Glutamatergic neuron (in vitro differentiated cells): Measurements from ENCODE around the gene TEX29. TPM values are rescaled to one million over a fixed set of nuclear protein-coding genes. Genes with fewer than 3 reads are reported as not detected.

Source experiments
- DNase-seq: peaks from one replicate; pipeline ENCODE4 v3.0.0; 2022
- H3K27ac Mint-ChIP-seq: one replicate; pipeline ENCODE4 v1.8.0; 2020; ENCODE audit warnings: mild to moderate bottlenecking, mixed read lengths, inconsistent platforms; ENCODE audit not compliant: unreplicated experiment
- H3K27me3 Mint-ChIP-seq: one replicate; pipeline ENCODE4 v1.8.0; 2020; ENCODE audit warnings: mild to moderate bottlenecking, moderate library complexity, mixed read lengths, inconsistent platforms; ENCODE audit not compliant: unreplicated experiment
- H3K36me3 Mint-ChIP-seq: one replicate; pipeline ENCODE4 v1.8.0; 2020; ENCODE audit warnings: mild to moderate bottlenecking, mixed read lengths, inconsistent platforms; ENCODE audit not compliant: unreplicated experiment
- H3K4me1 Mint-ChIP-seq: one replicate; pipeline ENCODE4 v1.8.0; 2020; ENCODE audit warnings: mild to moderate bottlenecking, low read depth, mixed read lengths, inconsistent platforms; ENCODE audit not compliant: unreplicated experiment
- H3K4me3 Mint-ChIP-seq: one replicate; pipeline ENCODE4 v1.8.0; 2020; ENCODE audit warnings: mild to moderate bottlenecking, mixed read lengths, inconsistent platforms; ENCODE audit not compliant: unreplicated experiment
- H3K9me3 Mint-ChIP-seq: one replicate; pipeline ENCODE4 v1.8.0; 2020; ENCODE audit warnings: mild to moderate bottlenecking, moderate library complexity, mixed read lengths, inconsistent platforms; ENCODE audit not compliant: unreplicated experiment
- total RNA-seq: library from RNA; stranded (reverse); fragmentation: NEBNext Ultra II Directional; extraction: Animal tissue kit (Norgen Biotek cat#: 25700); gene quantifications from one replicate; pipeline ENCODE4 v1.2.1, GENCODE V29; 2021; ENCODE audit not compliant: unreplicated experiment
- TF ChIP-seq, protein P1 (sequence below): fragments of 200-600 bp; sonication (generic); IDR thresholded peaks from one replicate; pipeline ENCODE4 v1.5.0; 2021; ENCODE audit not compliant: partially characterized antibody, unreplicated experiment

The TEX29 gene
- total RNA-seq, 1 donor from 2014 or later, result 0.64 TPM

DNA sequence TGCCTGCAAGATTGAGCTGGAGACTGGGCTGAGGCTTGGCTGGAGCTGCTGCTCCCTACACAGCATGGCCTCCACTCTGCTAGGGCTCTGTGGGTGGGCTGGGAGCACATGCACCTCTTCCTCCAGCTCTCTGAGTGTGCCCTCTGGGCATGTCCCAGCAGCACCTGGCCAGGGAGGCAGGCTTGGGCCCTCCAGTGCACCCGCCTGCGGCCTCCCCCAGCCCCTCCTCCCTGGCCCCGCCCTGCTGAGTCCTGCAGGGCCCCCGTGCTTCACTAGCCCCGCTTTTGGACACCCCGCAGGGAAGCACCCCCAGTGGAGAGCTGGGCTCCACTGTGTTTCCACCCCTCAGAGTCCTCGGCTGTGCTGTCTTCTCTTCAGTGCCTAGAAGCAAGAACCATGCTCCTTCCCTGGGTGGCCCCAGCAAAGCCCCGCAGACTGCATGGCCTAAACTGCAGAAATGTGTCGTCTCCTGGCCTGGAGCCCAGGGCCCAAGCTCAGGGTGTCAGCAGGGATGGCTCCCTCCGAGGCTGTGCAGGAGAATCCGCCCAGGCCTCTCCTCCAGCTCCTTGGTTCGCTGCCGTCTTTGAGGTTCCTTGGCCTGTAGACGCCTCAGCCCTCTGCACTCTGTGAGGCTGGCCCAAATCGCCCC lies 5.0 kb upstream of the TEX29 start:
- peaks cover 22% of the 10 kb centered on the region for H3K36me3 Mint-ChIP-seq
- TF ChIP-seq, protein P1, sequence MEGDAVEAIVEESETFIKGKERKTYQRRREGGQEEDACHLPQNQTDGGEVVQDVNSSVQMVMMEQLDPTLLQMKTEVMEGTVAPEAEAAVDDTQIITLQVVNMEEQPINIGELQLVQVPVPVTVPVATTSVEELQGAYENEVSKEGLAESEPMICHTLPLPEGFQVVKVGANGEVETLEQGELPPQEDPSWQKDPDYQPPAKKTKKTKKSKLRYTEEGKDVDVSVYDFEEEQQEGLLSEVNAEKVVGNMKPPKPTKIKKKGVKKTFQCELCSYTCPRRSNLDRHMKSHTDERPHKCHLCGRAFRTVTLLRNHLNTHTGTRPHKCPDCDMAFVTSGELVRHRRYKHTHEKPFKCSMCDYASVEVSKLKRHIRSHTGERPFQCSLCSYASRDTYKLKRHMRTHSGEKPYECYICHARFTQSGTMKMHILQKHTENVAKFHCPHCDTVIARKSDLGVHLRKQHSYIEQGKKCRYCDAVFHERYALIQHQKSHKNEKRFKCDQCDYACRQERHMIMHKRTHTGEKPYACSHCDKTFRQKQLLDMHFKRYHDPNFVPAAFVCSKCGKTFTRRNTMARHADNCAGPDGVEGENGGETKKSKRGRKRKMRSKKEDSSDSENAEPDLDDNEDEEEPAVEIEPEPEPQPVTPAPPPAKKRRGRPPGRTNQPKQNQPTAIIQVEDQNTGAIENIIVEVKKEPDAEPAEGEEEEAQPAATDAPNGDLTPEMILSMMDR, result no peak
- no peaks in the 10 kb centered on the region for H3K4me1 Mint-ChIP-seq
- peaks cover 17% of the 10 kb centered on the region for H3K9me3 Mint-ChIP-seq
- DNase-seq, result no peak
- H3K27me3 Mint-ChIP-seq, result peaks cover 8% of the 10 kb centered on the region
- H3K4me3 Mint-ChIP-seq, result no peak overlapping the region
- H3K27ac Mint-ChIP-seq, result no peak overlapping the region

DNA sequence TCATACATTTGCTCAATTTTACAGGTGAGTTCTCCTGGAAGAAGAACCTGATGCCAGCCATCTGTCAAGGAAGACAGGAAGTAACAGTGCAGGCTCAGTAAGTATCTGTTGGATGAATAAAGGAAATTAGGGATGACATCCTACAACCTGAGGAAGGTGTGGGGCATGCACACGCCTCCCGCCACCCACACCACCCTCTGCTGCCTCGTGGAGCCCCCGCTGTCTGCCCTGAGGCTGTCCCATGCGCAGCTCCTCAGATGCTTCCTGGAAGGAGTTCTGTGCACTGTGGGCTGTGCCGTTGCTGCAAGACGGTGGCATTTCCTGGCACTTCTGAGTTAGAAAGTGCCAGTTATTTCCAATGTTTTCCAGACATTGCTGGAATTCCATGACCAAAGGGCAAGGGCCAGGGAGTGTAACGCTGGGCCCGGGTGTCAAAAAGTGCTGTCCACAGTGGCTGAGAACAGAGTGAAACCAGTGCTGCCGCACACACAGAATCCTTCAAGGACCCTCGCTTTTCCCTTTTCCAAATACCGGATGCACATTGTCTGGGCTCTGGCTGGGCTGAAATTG lies 4.2 kb upstream of the TEX29 start:
- TF ChIP-seq, protein P1, result no peak
- Mint-ChIP-seq H3K27me3 (peaks cover 8% of the 10 kb centered on the region), H3K4me3 (no peak overlapping the region), H3K36me3 (peaks cover 15% of the 10 kb centered on the region), H3K4me1 (no peaks in the 10 kb centered on the region), H3K27ac (no peak overlapping the region), H3K9me3 (peaks cover 11% of the 10 kb centered on the region)
- no peak for DNase-seq

DNA sequence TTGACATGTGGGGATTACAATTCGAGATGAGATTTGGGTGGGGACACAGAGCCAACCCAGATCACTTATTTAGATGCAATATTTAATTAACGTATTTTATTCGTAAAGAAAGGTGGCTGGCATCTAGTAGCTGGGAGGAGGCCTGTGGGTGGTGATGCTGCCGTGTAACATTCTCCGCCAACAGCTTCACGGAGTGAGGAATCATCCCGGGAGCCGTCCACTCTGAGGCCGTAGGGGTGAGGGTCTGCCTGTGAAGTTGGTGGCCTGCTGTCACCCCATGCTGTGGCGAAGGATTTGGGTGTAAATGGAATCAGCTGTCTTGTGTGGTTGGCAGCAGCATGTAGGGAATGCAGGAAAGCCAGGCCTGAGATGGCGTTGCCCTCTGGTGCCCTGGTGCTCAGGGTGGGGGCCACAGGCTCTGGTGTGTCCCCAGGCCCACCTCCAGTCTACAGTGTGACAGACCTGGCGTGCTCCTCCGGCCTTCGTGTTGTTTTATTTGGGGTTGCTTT lies 3.3 kb upstream of the TEX29 start:
- TF ChIP-seq, protein P1, result no peak

DNA sequence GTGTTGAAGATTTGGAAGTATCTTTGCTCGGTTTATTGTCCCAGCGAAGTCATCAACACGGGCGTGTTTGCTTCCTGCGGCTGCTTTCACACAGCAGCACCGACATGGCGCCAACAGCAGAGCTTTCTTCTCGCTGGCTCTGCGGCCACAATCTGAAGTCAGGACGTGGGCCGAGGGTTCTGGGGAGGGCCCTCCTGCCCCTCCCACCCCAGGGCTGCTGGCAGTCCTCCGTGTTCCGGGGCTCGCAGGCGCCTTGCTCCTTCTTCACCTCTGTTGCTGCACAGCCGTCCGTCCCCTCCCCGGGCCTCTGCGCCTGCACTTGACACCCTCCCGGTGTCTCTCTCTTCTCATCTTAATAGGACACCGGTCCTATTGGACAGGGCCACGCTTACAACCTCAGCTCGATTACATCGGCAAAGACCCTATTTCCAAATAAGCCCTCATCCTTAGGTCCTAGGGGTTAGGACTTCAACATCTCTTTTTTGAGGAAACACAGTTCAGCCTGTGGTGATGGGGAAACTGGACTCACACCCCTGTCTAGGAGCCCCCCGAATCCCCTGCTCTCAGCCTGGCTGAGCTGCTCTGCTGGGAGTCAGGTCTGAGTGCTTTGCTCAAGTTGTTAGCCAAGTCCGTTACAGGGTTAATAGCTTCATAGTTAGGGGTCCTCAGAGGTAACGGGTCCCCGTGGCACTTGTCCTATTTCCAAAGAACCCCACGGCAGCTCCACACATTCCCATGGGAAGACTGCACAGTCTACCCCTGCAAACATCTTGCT lies 2.7 kb upstream of the TEX29 start:
- no peaks in the 10 kb centered on the region for H3K4me1 Mint-ChIP-seq
- H3K4me3 Mint-ChIP-seq, result no peak overlapping the region
- TF ChIP-seq, protein P1, result no peak
- H3K9me3 Mint-ChIP-seq, result peaks cover 11% of the 10 kb centered on the region
- peaks cover 3% of the 10 kb centered on the region for H3K36me3 Mint-ChIP-seq
- DNase-seq, result no peak
- H3K27ac Mint-ChIP-seq, result no peak overlapping the region
- peaks cover 6% of the 10 kb centered on the region for H3K27me3 Mint-ChIP-seq

More for the DNA sequence above, 3.3 kb upstream of the TEX29 start:
- Mint-ChIP-seq H3K9me3 (peaks cover 11% of the 10 kb centered on the region), H3K4me3 (no peak overlapping the region), H3K27me3 (peaks cover 6% of the 10 kb centered on the region), H3K36me3 (peaks cover 6% of the 10 kb centered on the region), H3K4me1 (no peaks in the 10 kb centered on the region), H3K27ac (no peak overlapping the region)
- DNase-seq, result no peak

DNA sequence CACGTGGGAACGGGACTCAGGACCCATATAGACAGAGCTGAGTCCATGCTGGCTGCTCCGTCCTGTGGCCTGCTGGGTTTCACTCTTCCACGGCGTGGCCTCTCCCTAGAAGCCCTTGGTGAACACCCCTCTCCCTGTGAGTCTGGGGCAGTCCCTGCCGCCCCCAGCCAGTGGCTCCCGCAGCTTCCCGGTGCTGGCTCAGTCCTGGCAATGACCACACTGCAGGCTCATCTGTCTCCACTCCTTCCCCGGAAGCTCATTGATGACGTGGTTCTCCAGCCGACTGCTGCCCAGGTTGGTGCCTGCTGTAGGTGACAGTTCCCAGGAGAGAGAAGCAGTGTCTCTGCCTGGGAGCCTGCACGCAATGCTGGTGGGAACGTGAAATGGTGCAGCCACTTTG lies 2.1 kb upstream of the TEX29 start:
- H3K4me1 Mint-ChIP-seq, result no peaks in the 10 kb centered on the region
- H3K27me3 Mint-ChIP-seq, result peaks cover 6% of the 10 kb centered on the region

More for the DNA sequence above, 2.1 kb upstream of the TEX29 start:
- TF ChIP-seq, protein P1, result no peak
- H3K4me3 Mint-ChIP-seq, result no peak overlapping the region
- H3K36me3 Mint-ChIP-seq, result peaks cover 3% of the 10 kb centered on the region
- H3K27ac Mint-ChIP-seq, result no peak overlapping the region
- peaks cover 12% of the 10 kb centered on the region for H3K9me3 Mint-ChIP-seq
- DNase-seq, result no peak
